H9 (cell line): Measurements from ENCODE around the gene ROBO1. TPM values are rescaled to one million over a fixed set of nuclear protein-coding genes. Genes with fewer than 3 reads are reported as not detected.

Experiments
- DNase-seq: peaks from one replicate; pipeline ENCODE4 v3.0.0-alpha.2; 2017
- H2AFZ ChIP-seq: one replicate; pipeline ENCODE4 v1.6.1; 2013; ENCODE audit warnings: mild to moderate bottlenecking, low read length, control low read depth, moderate library complexity
- H2AK5ac ChIP-seq: 2 replicates; pipeline ENCODE4 v1.6.1; 2013; ENCODE audit warnings: low read length, control low read depth, mixed read lengths; ENCODE audit not compliant: insufficient read length
- H2BK120ac ChIP-seq: one replicate; pipeline ENCODE4 v1.6.1; 2013; ENCODE audit warnings: low read depth, mild to moderate bottlenecking, low read length, control low read depth, inconsistent platforms; ENCODE audit not compliant: poor library complexity, severe bottlenecking
- H2BK12ac ChIP-seq: 2 replicates; pipeline ENCODE4 v1.6.1; 2013; ENCODE audit warnings: low read length, control low read depth, mixed read lengths, low read depth; ENCODE audit not compliant: insufficient read length
- H2BK15ac ChIP-seq: 2 replicates; pipeline ENCODE4 v1.6.1; 2013; ENCODE audit warnings: low read depth, low read length, control low read depth
- H2BK20ac ChIP-seq: one replicate; pipeline ENCODE4 v1.6.1; 2013; ENCODE audit warnings: low read depth, mild to moderate bottlenecking, low read length, control low read depth, inconsistent platforms; ENCODE audit not compliant: poor library complexity, severe bottlenecking
- H2BK5ac ChIP-seq: 2 replicates; pipeline ENCODE4 v1.6.1; 2013; ENCODE audit warnings: low read length, control low read depth, mixed read lengths; ENCODE audit not compliant: insufficient read length
- H3K14ac ChIP-seq: 2 replicates; pipeline ENCODE4 v1.6.1; 2013; ENCODE audit warnings: low read length, control low read depth; ENCODE audit not compliant: insufficient read depth
- H3K18ac ChIP-seq: 2 replicates; pipeline ENCODE4 v1.6.1; 2013; ENCODE audit warnings: low read depth, mild to moderate bottlenecking, mixed read lengths, low read length, control low read depth; ENCODE audit not compliant: insufficient read length
- H3K23ac ChIP-seq: 2 replicates; pipeline ENCODE4 v1.6.1; 2013; ENCODE audit warnings: low read length, control low read depth, mixed read lengths, low read depth; ENCODE audit not compliant: insufficient read length
- H3K23me2 ChIP-seq: 2 replicates; pipeline ENCODE4 v1.6.1; 2013; ENCODE audit warnings: low read depth, mild to moderate bottlenecking, mixed read lengths, low read length, control low read depth; ENCODE audit not compliant: insufficient read length, poor library complexity, severe bottlenecking
- H3K27ac ChIP-seq: 2 replicates; pipeline ENCODE4 v1.5.1; 2013; ENCODE audit warnings: low read length, control low read depth, mixed read lengths, low read depth; ENCODE audit not compliant: insufficient read length
- H3K27me3 ChIP-seq: 2 replicates; pipeline ENCODE4 v1.6.1; 2013; ENCODE audit warnings: low read length, control low read depth, inconsistent platforms; ENCODE audit not compliant: insufficient read depth
- H3K4ac ChIP-seq: 2 replicates; pipeline ENCODE4 v1.6.1; 2013; ENCODE audit warnings: low read depth, mild to moderate bottlenecking, control low read depth, inconsistent platforms, low read length, moderate library complexity
- H3K4me1 ChIP-seq: 2 replicates; pipeline ENCODE4 v1.6.1; 2013; ENCODE audit warnings: low read length, control low read depth, inconsistent platforms; ENCODE audit not compliant: insufficient read depth
- H3K4me2 ChIP-seq: 2 replicates; pipeline ENCODE4 v1.6.1; 2013; ENCODE audit warnings: low read length, control low read depth, mixed read lengths; ENCODE audit not compliant: insufficient read length, insufficient read depth
- H3K56ac ChIP-seq: 2 replicates; pipeline ENCODE4 v1.6.1; 2013; ENCODE audit warnings: low read depth, mild to moderate bottlenecking, mixed read lengths, low read length, control low read depth; ENCODE audit not compliant: insufficient read length
- H3K79me1 ChIP-seq: 2 replicates; pipeline ENCODE4 v1.6.1; 2013; ENCODE audit warnings: low read depth, mild to moderate bottlenecking, moderate library complexity, low read length, control low read depth, inconsistent platforms; ENCODE audit not compliant: insufficient read depth, poor library complexity, severe bottlenecking
- H3K79me2 ChIP-seq: 2 replicates; pipeline ENCODE4 v1.6.1; 2013; ENCODE audit warnings: low read length, control low read depth, inconsistent platforms; ENCODE audit not compliant: insufficient read depth
- H3K9ac ChIP-seq: 2 replicates; pipeline ENCODE4 v1.6.1; 2013; ENCODE audit warnings: low read length, control low read depth, mixed read lengths; ENCODE audit not compliant: insufficient read length; ENCODE audit errors: extremely low read depth
- H3K9me3 ChIP-seq: one replicate; pipeline ENCODE4 v1.6.1; 2013; ENCODE audit warnings: low read depth, low read length, inconsistent platforms; ENCODE audit not compliant: control insufficient read depth
- H3T11ph ChIP-seq: one replicate; pipeline ENCODE4 v1.6.1; 2013; ENCODE audit warnings: mild to moderate bottlenecking, low read length, control low read depth, inconsistent platforms
- H4K20me1 ChIP-seq: one replicate; pipeline ENCODE4 v1.6.1; 2013; ENCODE audit not compliant: control insufficient read depth, insufficient read length, insufficient read depth
- H4K5ac ChIP-seq: 2 replicates; pipeline ENCODE4 v1.6.1; 2013; ENCODE audit warnings: low read depth, mild to moderate bottlenecking, mixed read lengths, low read length, control low read depth; ENCODE audit not compliant: insufficient read length
- H4K8ac ChIP-seq: replicated peaks from 2 replicates; pipeline ENCODE4 v1.6.1; 2013; ENCODE audit warnings: low read length, control low read depth, mixed read lengths, low read depth; ENCODE audit not compliant: insufficient read length
- H4K91ac ChIP-seq: 2 replicates; pipeline ENCODE4 v1.6.1; 2013; ENCODE audit warnings: low read depth, mild to moderate bottlenecking, moderate library complexity, mixed read lengths, low read length, control low read depth; ENCODE audit not compliant: insufficient read length
- H3K27ac Mint-ChIP-seq, 3 experiments: 2 replicates in 2 of 3; 3 replicates in 1 of 3; pipeline ENCODE4 v1.8.0; 2020 to 2021; ENCODE audit warnings: mixed read lengths in 3 of 3, mild to moderate bottlenecking in 1 of 3, moderate library complexity in 1 of 3
- H3K27me3 Mint-ChIP-seq: 2 replicates; pipeline ENCODE4 v1.8.0; 2021; ENCODE audit warnings: low read depth, mild to moderate bottlenecking, moderate library complexity, mixed read lengths
- H3K36me3 Mint-ChIP-seq, 3 experiments: 2 replicates in 2 of 3; 3 replicates in 1 of 3; pipeline ENCODE4 v1.8.0; 2020 to 2021; ENCODE audit warnings: low read depth in 3 of 3, mixed read lengths in 3 of 3; ENCODE audit not compliant: insufficient read depth in 1 of 3
- H3K4me1 Mint-ChIP-seq, 2 experiments: 2 replicates each; pipeline ENCODE4 v1.8.0; 2020; ENCODE audit warnings: mixed read lengths in 2 of 2
- H3K4me3 Mint-ChIP-seq, 2 experiments: 2 replicates in 1 of 2; 3 replicates in 1 of 2; pipeline ENCODE4 v1.8.0; 2020 to 2021; ENCODE audit warnings: mild to moderate bottlenecking in 2 of 2, mixed read lengths in 2 of 2, moderate library complexity in 1 of 2
- H3K9me3 Mint-ChIP-seq, 2 experiments: 2 replicates in 1 of 2; 3 replicates in 1 of 2; pipeline ENCODE4 v1.8.0; 2020; ENCODE audit warnings: mild to moderate bottlenecking in 2 of 2, mixed read lengths in 2 of 2, moderate library complexity in 1 of 2
- WGBS: extraction: QIAGEN DNeasy Blood & Tissue Kit; methylation state at CpG from one replicate; pipeline ENCODE4 v1.1.7; 2013; ENCODE audit warnings: missing lambda C conversion rate, low lambda C conversion rate, mixed read lengths; ENCODE audit not compliant: insufficient read length; ENCODE audit errors: extremely low coverage; 5-methylcytosine and 5-hydroxymethylcytosine counted together
- total RNA-seq: library from RNA; stranded (reverse); gene quantifications from 2 replicates; pipeline ENCODE4 v1.2.1, GENCODE V29; 2021
- TF ChIP-seq, protein P1 (sequence below): fragments of 200-600 bp; sonication (generic); conservative IDR thresholded peaks from 3 replicates; pipeline ENCODE4 v1.8.0; 2021; ENCODE audit warnings: antibody characterized with exemption, mild to moderate bottlenecking

The ROBO1 gene
- total RNA-seq, 1 experiment from 2014 or later = 62.7 TPM

DNA sequence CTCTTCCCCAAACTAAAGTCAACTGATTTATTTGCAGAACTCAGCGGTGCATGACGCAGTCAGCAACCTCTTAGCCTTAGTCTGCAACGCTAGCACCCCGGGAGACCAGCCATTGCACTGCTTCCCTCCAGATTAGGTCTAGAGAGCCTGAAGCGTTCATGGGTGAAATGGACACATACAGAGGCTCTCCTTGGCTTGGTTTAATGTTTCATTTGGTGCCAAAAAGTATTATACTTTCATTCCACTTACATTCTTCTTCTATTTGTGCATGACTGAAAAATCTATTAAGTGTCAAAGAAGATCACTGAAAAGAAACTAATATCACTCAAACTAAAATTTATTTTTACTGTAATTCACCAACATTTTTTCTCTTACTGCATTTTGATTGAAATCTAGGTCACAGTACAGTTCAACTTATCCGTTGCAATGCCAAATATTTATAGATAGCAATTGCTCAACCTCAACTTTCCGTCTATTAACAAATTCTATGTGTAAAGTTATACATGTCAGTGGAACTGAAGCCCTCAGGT, 116.2 kb downstream of the ROBO1 start:
- Histone ChIP-seq H2BK5ac (no peak overlapping the region), H4K5ac (no peak overlapping the region), H3K9ac (no peak overlapping the region), H3K4me2 (no peak overlapping the region), H2AK5ac (no peak overlapping the region), H3T11ph (no peak overlapping the region), H3K23ac (no peak overlapping the region), H2BK120ac (no peak overlapping the region), H2BK12ac (no peak overlapping the region), H3K27ac (no peak overlapping the region), H4K8ac (no peak overlapping the region), H4K91ac (no peak overlapping the region), H3K4ac (no peak overlapping the region), H3K14ac (no peak overlapping the region), H3K27me3 (no peaks in the 10 kb centered on the region), H3K9me3 (no peaks in the 10 kb centered on the region), H3K56ac (no peak overlapping the region), H3K23me2 (no peaks in the 10 kb centered on the region), H3K18ac (no peak overlapping the region), H3K79me1 (no peaks in the 10 kb centered on the region), H3K4me1 (no peaks in the 10 kb centered on the region), H4K20me1 (no peaks in the 10 kb centered on the region), H3K79me2 (no peaks in the 10 kb centered on the region), H2AFZ (no peak overlapping the region), H2BK15ac (no peak overlapping the region), H2BK20ac (no peak overlapping the region)
- Mint-ChIP-seq H3K4me3 (no peak overlapping the region), H3K27me3 (no peaks in the 10 kb centered on the region), H3K4me1 (no peaks in the 10 kb centered on the region), H3K9me3 (no peaks in the 10 kb centered on the region), H3K36me3 (no peaks in the 10 kb centered on the region), H3K27ac (0 out of 7 replicates have a peak overlapping the region, but pooled peaks of 1 of the 3 experiments have one; percentile 51)
- no CpG with 5 or more reads among the region's 7 CpGs for WGBS
- TF ChIP-seq, protein P1, sequence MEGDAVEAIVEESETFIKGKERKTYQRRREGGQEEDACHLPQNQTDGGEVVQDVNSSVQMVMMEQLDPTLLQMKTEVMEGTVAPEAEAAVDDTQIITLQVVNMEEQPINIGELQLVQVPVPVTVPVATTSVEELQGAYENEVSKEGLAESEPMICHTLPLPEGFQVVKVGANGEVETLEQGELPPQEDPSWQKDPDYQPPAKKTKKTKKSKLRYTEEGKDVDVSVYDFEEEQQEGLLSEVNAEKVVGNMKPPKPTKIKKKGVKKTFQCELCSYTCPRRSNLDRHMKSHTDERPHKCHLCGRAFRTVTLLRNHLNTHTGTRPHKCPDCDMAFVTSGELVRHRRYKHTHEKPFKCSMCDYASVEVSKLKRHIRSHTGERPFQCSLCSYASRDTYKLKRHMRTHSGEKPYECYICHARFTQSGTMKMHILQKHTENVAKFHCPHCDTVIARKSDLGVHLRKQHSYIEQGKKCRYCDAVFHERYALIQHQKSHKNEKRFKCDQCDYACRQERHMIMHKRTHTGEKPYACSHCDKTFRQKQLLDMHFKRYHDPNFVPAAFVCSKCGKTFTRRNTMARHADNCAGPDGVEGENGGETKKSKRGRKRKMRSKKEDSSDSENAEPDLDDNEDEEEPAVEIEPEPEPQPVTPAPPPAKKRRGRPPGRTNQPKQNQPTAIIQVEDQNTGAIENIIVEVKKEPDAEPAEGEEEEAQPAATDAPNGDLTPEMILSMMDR = no peak
- no peak for DNase-seq
